Activated CD8-positive, alpha-beta T cell treated with anti-CD3 and anti-CD28 coated beads for 36 hours (primary cell): ENCODE measurements around the gene COLEC11. TPM values are rescaled to one million over a fixed set of nuclear protein-coding genes. Genes with fewer than 3 reads are reported as not detected.

Experiments used
- ATAC-seq: fragments of 200-7000 bp; cut with Tn5 transposase; one replicate; pipeline ENCODE4 v1.10.0; 2021; ENCODE audit warnings: mild to moderate bottlenecking, moderate library complexity
- CTCF ChIA-PET: fragments of 350-600 bp; sonication (Branson Sonifier 250); formaldehyde crosslinking; loops from one replicate; lab custom pipeline; 2021; ENCODE audit warnings: antibody characterized with exemption; lab: Charles Lee
- POLR2A ChIA-PET: fragments of 350-600 bp; sonication (Branson Sonifier 250); formaldehyde crosslinking; loops from one replicate; lab custom pipeline; 2021; ENCODE audit warnings: antibody characterized with exemption; lab: Charles Lee
- DNase-seq: peaks from one replicate; pipeline ENCODE4 v3.0.0-alpha.2; 2020
- H3K27ac Mint-ChIP-seq: one replicate; pipeline ENCODE4 v1.8.0; 2021; ENCODE audit warnings: mild to moderate bottlenecking, mixed read lengths
- H3K27me3 Mint-ChIP-seq: one replicate; pipeline ENCODE4 v1.8.0; 2021; ENCODE audit warnings: mixed read lengths
- H3K36me3 Mint-ChIP-seq: one replicate; pipeline ENCODE4 v1.8.0; 2021; ENCODE audit warnings: low read depth, mixed read lengths
- H3K4me1 Mint-ChIP-seq: one replicate; pipeline ENCODE4 v1.8.0; 2021; ENCODE audit warnings: low read depth, mixed read lengths
- H3K4me3 Mint-ChIP-seq: one replicate; pipeline ENCODE4 v1.8.0; 2021; ENCODE audit warnings: mild to moderate bottlenecking, moderate library complexity, mixed read lengths
- H3K9me3 Mint-ChIP-seq: one replicate; pipeline ENCODE4 v1.8.0; 2021; ENCODE audit warnings: mixed read lengths
- CTCF ChIP-seq: fragments of 200-600 bp; IDR thresholded peaks from one replicate; pipeline ENCODE4 v1.8.0; 2022; ENCODE audit warnings: antibody characterized with exemption, mild to moderate bottlenecking
- intact Hi-C: fragments of 100-400 bp; cut with micrococcal nuclease; formaldehyde crosslinking; loops from one replicate; pipeline ENCODE4 v1.10.0; 2022
- total RNA-seq, 2 experiments: library from RNA; stranded (reverse); gene quantifications; one replicate each; pipeline ENCODE4 v1.2.3, GENCODE V29; 2021

Gene COLEC11
- total RNA-seq, 2 experiments from 2014 or later: 0.49 TPM; not detected in 1

- H3K9me3 Mint-ChIP-seq: no peaks in the 10 kb centered on the region
- H3K36me3 Mint-ChIP-seq: no peaks in the 10 kb centered on the region
- ChIA-PET POLR2A (no interaction called here), CTCF (interaction anchor here (1.2 to 1.3 kb wide), 2 partner anchors 10 to 13 kb away, joined by 4 to 6 read pairs; no protein-coding TSS in a partner anchor)
- no peak overlapping the region for H3K4me3 Mint-ChIP-seq
- ATAC-seq (no peak), DNase-seq (no peak)
- peaks cover 4% of the 10 kb centered on the region for H3K4me1 Mint-ChIP-seq
- no peaks in the 10 kb centered on the region for H3K27me3 Mint-ChIP-seq
- no peak overlapping the region for H3K27ac Mint-ChIP-seq
- intact Hi-C loops: no loop called here
- no peak for TF ChIP-seq CTCF
Measured at GRCh38 chr2:3661149-3661660, 66.3 kb downstream of the COLEC11 start.

DNA sequence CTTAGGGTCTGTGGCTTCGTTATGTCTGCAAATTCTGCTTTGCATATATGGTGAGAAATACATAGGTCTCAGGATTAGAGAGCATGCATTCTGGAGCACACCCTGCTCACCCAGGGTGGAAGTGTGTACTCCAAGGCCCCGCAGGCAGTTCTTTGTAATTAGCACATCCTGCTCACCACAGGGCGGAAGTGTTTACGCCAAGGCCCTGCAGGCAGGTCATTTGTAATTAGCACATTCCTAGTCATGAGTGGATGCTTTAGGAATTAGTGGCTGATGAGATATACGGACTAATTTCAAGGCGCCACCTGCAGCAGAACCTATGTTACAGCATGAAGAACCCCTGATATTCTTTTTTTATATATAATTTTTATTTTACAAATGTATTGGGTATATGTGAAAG lies 67.3 kb downstream of the COLEC11 start:
- POLR2A ChIA-PET: interaction anchor here (1.3 kb wide), 1 partner anchor 10 kb away, joined by 3 read pairs; no protein-coding TSS in a partner anchor
- CTCF ChIA-PET: interaction anchor here (1.2 kb wide), 1 partner anchor 12 kb away, joined by 4 read pairs; no protein-coding TSS in a partner anchor
- no peak overlapping the region for H3K4me3 Mint-ChIP-seq
- no peak for ATAC-seq
- H3K4me1 Mint-ChIP-seq: peaks cover 4% of the 10 kb centered on the region
- H3K9me3 Mint-ChIP-seq: no peaks in the 10 kb centered on the region
- no peak for TF ChIP-seq CTCF
- no peak overlapping the region for H3K27ac Mint-ChIP-seq
- DNase-seq: no peak
- intact Hi-C loops: no loop called here
- H3K36me3 Mint-ChIP-seq: no peaks in the 10 kb centered on the region
- H3K27me3 Mint-ChIP-seq: no peaks in the 10 kb centered on the region

DNA sequence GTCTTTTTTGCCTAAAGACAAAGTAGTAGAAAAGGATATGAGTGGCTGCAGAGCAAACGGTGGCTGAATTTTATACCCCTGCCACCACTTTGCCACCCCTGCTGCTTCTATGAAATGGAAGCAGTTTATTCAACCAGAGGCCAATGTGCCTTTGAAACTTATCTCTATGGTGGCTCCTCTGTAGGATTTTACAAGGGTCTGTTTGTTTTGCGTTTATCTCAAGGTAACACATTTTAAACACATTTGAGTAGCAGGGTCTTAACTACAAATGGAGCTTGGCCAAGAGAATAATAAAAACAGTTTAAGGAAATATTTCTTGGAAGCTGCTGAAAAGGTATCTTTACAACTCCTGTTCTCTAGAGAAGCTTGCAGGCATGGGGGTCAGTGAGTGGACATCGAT lies 69.2 kb downstream of the COLEC11 start:
- Mint-ChIP-seq H3K4me1 (peaks cover 4% of the 10 kb centered on the region), H3K27me3 (no peaks in the 10 kb centered on the region), H3K27ac (no peak overlapping the region), H3K36me3 (no peaks in the 10 kb centered on the region), H3K4me3 (no peak overlapping the region), H3K9me3 (no peaks in the 10 kb centered on the region)
- TF ChIP-seq CTCF: no peak
- DNase-seq: no peak
- CTCF ChIA-PET: no interaction called here
- ATAC-seq: no peak
- POLR2A ChIA-PET: no interaction called here
- intact Hi-C loops: no loop called here

DNA sequence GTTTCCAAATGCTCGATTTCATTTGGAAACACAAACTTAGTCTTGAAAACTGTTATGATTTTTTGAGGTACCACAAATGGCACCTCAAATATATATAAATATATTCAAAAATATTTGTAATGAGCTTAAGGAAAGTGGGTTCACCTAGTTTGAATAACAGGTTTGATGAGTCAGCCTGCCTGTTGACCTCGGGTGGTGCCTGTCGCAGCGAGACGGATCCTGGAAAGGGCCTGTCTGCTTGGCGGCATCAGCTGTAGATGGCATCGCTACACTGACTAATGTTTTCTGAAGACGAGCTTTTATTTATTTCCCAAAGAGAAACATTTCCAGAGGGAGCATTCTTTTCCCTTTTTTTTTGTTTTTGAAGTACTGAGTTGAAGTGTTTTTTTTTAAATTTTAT lies 70.0 kb downstream of the COLEC11 start:
- no peak for TF ChIP-seq CTCF
- no peak overlapping the region for H3K27ac Mint-ChIP-seq
- intact Hi-C loops: no loop called here
- no peak for DNase-seq
- ChIA-PET CTCF (interaction anchor here (1.0 kb wide), 1 partner anchor 241 kb away, joined by 3 read pairs; no protein-coding TSS in a partner anchor), POLR2A (no interaction called here)
- peaks cover 3% of the 10 kb centered on the region for H3K4me1 Mint-ChIP-seq
- H3K4me3 Mint-ChIP-seq: no peak overlapping the region
- ATAC-seq: no peak
- no peaks in the 10 kb centered on the region for H3K36me3 Mint-ChIP-seq
- no peaks in the 10 kb centered on the region for H3K27me3 Mint-ChIP-seq
- no peaks in the 10 kb centered on the region for H3K9me3 Mint-ChIP-seq

DNA sequence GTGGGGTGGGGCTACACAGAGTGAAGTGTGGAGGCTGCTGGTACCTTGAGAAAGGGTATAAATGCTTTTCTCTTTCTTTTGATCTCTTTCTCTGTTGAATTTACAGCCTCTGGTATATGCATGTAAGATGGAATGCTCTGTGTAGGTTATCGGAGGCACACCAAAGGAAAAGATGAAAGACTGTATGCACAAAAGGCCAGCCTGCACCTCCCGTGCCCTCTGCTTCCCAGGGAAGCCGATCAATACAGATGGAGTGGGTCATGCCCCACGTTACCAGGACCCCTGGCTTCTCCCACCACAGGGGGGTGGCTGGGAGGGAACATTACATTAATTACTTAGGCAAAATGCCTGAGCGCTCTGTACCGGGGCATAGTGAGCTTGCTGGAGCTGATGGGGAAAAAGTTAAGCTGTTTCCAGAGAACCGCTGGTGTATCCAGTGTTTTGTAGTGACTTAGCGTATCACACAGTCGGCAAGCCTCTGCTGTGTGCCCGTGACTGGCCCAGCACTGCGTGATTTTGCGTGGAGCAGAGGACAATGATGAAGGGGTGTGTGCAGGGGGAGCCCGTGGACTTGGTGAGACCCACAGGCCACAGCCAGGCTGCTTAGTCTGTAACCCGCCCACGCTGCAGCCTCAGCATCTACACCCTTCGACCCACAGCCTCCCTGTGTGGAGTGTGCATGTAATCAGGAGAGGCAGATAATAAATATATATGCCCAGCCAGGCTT lies 71.1 kb downstream of the COLEC11 start:
- no peak overlapping the region for H3K4me3 Mint-ChIP-seq
- intact Hi-C loops: no loop called here
- TF ChIP-seq CTCF: no peak
- no peaks in the 10 kb centered on the region for H3K4me1 Mint-ChIP-seq
- H3K36me3 Mint-ChIP-seq: no peaks in the 10 kb centered on the region
- no peak overlapping the region for H3K27ac Mint-ChIP-seq
- DNase-seq: no peak
- ATAC-seq: no peak
- peaks cover 2% of the 10 kb centered on the region for H3K27me3 Mint-ChIP-seq
- ChIA-PET POLR2A (no interaction called here), CTCF (no interaction called here)
- no peaks in the 10 kb centered on the region for H3K9me3 Mint-ChIP-seq
